ENCODE measurements around the gene AP3S2. TPM values are rescaled to one million over a fixed set of nuclear protein-coding genes. Genes with fewer than 3 reads are reported as not detected.

The AP3S2 gene
- total and polyA plus RNA-seq, 2 experiments from 2014 or later: 31.0 to 50.2 TPM

DNA sequence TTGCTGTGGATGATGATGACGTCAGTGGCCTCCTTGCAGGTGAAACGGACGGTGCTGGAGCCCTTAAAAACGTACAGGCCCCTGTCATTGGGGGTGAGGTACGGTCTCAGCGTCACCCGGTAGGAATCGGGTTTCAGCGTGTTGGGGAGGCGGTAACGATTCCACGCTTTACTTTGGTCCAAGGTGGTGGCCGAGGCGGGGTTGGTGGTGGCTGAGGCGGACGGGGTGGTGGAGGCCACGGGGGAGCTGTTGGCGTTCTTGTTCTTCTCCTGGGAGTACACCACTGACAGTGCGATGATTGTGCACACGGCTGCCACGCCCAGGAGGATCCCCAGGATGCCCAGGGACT, 87.6 kb downstream of the AP3S2 start:
- Histone ChIP-seq H3K4me1 (ENCODE audit: low read depth) (no peaks in the 10 kb centered on the region), H3K36me3 (no peaks in the 10 kb centered on the region), H3K4me3 (no peak overlapping the region), H3K27me3 (no peaks in the 10 kb centered on the region), H3K27ac (no peak overlapping the region), H3K9me3 (ENCODE audit: low read depth) (no peaks in the 10 kb centered on the region)
- no peak for TF ChIP-seq CTCF (IDR thresholded peaks at IDR 0.05; ENCODE audit: low read depth, low read length)
- no peak for DNase-seq (ENCODE audit: low read depth in 1 of 2, low spot score in 1 of 2)

DNA sequence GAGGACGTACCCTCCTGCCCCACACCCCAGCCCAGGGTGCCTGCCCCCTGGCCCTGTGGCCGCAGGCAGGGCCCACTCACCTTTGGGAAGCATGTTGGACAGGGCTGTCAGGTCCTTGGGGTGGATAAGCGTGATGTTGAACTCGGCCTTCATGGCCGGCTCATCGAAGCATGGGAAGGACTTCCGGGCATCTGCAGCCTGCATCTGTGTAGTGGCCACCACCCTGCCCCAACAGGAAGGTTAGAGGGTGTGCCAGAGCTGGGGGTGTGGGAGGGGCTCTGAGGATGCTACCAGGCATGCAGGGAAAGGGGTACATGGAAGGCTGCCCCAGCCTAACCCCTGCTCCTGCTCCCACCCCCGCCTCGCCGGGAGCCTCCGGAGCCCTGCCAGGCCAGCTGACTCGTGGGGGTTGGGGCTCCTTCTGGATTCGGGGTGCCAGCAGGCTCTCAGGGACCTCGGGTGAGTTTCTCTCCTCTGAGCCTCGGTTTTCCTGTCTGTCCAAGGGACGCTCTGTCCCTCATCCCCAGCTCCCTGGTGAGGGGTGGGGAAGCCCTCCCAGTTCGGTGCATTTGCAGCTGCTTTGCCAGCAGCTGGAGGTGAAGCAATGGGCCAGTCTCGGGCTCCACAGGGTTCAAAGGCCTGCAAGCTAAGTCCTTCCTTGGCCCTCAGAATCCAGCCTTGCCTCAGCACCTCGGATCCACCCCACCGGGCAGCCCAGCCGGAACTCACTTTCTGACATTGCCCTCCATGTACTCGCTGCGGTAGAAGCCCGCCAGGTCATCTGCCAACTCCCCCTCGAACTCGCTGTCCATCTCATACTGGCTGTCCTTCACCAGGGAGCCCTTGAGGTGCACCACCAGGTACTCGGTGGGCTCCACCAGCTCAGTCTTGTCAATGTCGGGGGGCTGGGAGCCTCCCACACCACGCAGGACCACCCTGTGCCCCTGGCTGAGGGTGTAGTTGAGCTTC, 88.3 kb downstream of the AP3S2 start:
- H3K36me3 ChIP-seq: no peaks in the 10 kb centered on the region
- no peak for DNase-seq (ENCODE audit: low read depth in 1 of 2, low spot score in 1 of 2)
- no peaks in the 10 kb centered on the region for H3K4me1 ChIP-seq (ENCODE audit: low read depth)
- H3K9me3 ChIP-seq (ENCODE audit: low read depth): no peaks in the 10 kb centered on the region
- no peaks in the 10 kb centered on the region for H3K27me3 ChIP-seq
- TF ChIP-seq CTCF (IDR thresholded peaks at IDR 0.05; ENCODE audit: low read depth, low read length): no peak
- H3K4me3 ChIP-seq: no peak overlapping the region
- no peak overlapping the region for H3K27ac ChIP-seq

GRCh38 chr15:89803941-89804800, 89.6 kb downstream of the AP3S2 start:
- Histone ChIP-seq H3K4me1 (ENCODE audit: low read depth) (no peaks in the 10 kb centered on the region), H3K4me3 (no peak overlapping the region), H3K27me3 (no peaks in the 10 kb centered on the region), H3K27ac (no peak overlapping the region), H3K36me3 (no peaks in the 10 kb centered on the region), H3K9me3 (ENCODE audit: low read depth) (no peaks in the 10 kb centered on the region)
- DNase-seq (ENCODE audit: low read depth in 1 of 2, low spot score in 1 of 2): no peak
- TF ChIP-seq CTCF (IDR thresholded peaks at IDR 0.05; ENCODE audit: low read depth, low read length): no peak

DNA sequence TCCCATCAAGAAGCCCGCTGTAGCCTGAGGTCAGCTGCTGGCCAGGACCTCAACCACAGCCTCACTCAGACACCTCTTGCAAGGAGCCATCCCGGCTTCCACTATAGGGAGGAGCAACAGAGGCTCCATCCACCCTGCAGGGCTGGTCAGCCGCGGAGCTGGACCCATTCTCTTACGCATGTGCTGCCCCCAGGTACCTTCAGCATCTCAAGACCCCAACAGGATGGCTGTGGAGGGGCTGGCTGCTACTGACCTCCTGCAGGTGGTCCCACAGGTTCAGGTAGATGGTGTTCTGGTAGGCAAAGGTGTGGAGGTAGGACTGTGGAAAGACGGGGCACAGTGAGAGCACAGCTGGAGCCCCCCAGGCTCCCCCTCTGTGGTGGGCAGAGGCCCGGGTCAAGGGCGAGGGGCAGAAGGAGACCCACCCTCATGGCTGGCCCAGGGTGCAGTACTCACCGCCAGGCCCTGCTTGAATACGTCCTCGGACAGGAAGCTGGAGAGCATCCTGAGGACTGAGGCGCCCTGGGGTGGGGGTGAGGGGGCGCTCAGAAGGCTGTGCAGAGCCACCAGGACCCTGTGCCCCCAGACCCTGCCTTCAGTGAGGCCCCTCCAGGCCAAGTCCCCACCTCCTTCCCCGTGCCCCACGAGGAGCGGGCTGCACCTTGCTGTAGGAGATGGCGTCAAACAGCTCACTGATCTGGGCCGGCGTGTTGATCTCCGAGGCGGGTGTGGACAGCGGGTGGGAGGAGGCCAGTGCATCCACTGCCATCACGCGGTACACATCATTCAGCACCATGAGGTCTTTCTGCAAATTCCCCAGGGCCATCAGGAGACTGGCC, 90.6 kb downstream of the AP3S2 start:
- no peak for DNase-seq (ENCODE audit: low read depth in 1 of 2, low spot score in 1 of 2)
- Histone ChIP-seq H3K27ac (no peak overlapping the region), H3K4me1 (ENCODE audit: low read depth) (no peaks in the 10 kb centered on the region), H3K27me3 (no peaks in the 10 kb centered on the region), H3K36me3 (no peaks in the 10 kb centered on the region), H3K9me3 (ENCODE audit: low read depth) (no peaks in the 10 kb centered on the region), H3K4me3 (no peak overlapping the region)
- TF ChIP-seq CTCF (IDR thresholded peaks at IDR 0.05; ENCODE audit: low read depth, low read length): no peak

All from cardiac muscle cell (in vitro differentiated cells and primary cell).